Measurements from ENCODE around the gene ITGB2. TPM values are rescaled to one million over a fixed set of nuclear protein-coding genes. Genes with fewer than 3 reads are reported as not detected.
A peak's percentile ranks its signal among the peaks of the same experiment; 100 is the strongest.

The ITGB2 gene
- polyA plus RNA-seq, 3 donors from 2014 or later: 1,416 to 2,161 (median 1,452) TPM

DNA sequence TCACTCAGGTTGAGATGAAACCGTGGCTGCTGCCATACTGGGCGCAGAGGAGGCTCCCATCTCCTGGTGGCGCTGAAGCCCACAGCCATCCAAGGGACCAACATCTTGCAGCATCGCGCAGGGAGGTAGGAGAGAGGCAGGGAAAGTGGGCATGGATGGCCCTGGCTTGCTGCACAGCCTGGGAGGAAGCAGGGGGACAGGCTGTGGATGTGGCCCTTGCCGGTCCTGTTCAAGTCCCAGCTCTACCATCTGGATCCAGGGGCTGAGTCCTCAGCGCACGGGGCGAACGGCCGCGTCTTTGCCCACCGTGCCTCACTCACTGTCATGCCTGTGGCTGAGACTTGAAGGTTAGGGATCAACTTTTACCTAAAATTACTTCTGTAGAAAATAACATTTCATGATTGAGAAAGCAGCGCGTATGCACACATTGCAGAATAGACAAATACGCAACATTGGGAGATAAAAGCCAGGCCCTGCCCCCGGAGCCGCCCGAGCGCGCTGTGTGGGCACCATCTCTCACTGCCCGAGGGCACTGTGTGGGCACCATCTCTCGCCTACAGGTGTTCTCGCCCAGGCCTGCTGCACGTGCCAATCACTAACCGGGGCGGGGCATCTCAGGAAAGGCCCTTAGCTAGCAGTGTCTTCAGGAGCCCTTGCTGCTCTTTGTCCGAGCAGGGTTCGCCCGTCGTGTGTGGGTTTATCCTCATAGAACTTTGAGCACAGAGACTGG is 30.7 kb upstream of the ITGB2 start:
- H3K4me3 Mint-ChIP-seq: no peak overlapping the region
- no peaks in the 10 kb centered on the region for H3K9me3 Mint-ChIP-seq
- no peak for DNase-seq
- H3K4me1 Mint-ChIP-seq: peaks cover 6% of the 10 kb centered on the region in 2 donors
- no peak overlapping the region for H3K27ac Mint-ChIP-seq
- peaks cover 0 to 1% (median 0%) of the 10 kb centered on the region in 3 donors for H3K27me3 Mint-ChIP-seq (ENCODE audit: low read depth in 3 of 3)
- peaks cover 0 to 9% (median 4%) of the 10 kb centered on the region in 3 donors for H3K36me3 Mint-ChIP-seq

DNA sequence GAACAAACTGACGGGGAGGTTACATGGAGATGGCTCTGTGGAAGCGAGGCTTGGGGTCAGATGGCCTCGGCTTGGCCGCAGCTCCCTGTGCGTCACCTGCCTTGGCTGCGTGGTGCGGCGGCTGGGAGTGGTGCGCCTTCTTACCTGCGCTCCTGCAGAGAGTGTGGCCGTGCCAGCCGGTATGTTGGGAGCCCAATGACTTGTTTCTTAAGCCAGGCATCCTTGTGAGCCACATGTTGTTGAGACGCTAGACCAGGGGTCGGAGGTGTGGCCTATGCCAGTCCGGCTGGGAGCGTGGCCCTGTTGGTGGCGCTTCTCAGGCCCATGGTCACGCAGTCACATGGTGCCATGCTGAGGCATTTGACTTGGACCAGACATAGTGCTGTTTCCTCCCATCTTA is 29.7 kb upstream of the ITGB2 start:
- Mint-ChIP-seq H3K27ac (no peak overlapping the region), H3K4me3 (no peak overlapping the region), H3K36me3 (peaks cover 0 to 4% (median 0%) of the 10 kb centered on the region in 3 donors), H3K9me3 (no peaks in the 10 kb centered on the region), H3K4me1 (peaks cover 6% of the 10 kb centered on the region in 2 donors), H3K27me3 (ENCODE audit: low read depth in 3 of 3) (peaks cover 0 to 1% (median 0%) of the 10 kb centered on the region in 3 donors)
- DNase-seq: no peak

DNA sequence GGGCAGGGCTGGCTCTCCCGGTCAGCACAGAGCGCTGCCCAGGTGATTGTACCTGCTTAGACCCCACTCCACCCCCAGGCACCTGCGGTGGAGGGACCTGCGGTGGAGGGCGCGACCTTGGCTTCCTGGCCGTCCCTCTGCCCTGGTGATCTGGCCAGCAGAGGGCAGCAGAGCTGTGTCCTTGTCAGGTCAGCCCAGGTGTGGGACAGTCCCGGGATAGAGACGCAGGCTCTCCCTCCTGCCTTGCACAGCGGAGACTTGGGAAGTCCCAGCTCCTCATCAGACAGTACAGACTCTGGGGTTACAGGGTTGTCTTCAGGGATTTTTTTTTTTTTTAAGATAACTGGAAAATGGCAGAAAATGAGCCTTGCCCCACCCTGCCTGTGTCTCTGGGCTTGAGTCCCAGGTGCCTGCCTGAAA is 29.1 kb upstream of the ITGB2 start:
- H3K4me3 Mint-ChIP-seq: no peak overlapping the region
- peaks cover 0 to 7% (median 0%) of the 10 kb centered on the region in 3 donors for H3K36me3 Mint-ChIP-seq
- DNase-seq: peak; percentile 69 to 77 (median 75)
- peaks cover 6 to 8% of the 10 kb centered on the region in 2 donors for H3K4me1 Mint-ChIP-seq
- H3K9me3 Mint-ChIP-seq: no peaks in the 10 kb centered on the region
- no peak overlapping the region for H3K27ac Mint-ChIP-seq
- peaks cover 0 to 1% (median 0%) of the 10 kb centered on the region in 3 donors for H3K27me3 Mint-ChIP-seq (ENCODE audit: low read depth in 3 of 3)

DNA sequence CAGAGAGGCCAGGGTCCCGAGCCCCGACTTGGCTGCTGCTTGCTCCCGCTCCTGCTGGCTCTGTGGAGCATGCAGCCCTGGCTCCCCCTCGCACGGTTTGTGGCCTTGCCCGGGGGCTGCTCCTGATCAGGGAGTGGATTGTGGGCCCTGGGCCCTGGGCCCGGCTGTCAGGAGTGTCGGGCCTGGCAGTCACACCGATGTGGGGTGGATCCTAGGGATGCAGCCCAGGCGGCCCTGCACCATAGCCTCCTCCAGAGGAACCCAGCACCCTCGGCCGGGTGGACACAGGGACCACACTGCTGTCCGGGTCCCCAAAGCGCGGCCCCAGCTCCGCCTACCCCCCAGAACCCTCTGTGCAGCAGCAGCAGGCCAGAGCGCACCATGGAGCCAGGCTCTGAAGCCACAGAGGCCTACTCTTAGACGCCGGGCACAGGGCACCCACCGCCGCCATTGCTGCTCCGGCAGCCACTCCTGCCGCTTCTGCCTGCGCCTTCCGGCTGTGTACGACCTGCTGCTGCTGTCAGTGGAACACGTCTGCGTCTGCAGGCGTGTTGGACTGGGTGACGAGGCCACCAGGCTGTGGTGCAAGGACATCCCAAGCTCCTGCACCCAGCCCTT is 28.6 kb upstream of the ITGB2 start:
- Mint-ChIP-seq H3K27ac (no peak overlapping the region), H3K9me3 (no peaks in the 10 kb centered on the region), H3K4me3 (no peak overlapping the region), H3K27me3 (ENCODE audit: low read depth in 3 of 3) (peaks cover 0 to 1% (median 0%) of the 10 kb centered on the region in 3 donors), H3K36me3 (peaks cover 0 to 8% (median 0%) of the 10 kb centered on the region in 3 donors), H3K4me1 (peaks cover 6 to 8% of the 10 kb centered on the region in 2 donors)
- DNase-seq: no peak

DNA sequence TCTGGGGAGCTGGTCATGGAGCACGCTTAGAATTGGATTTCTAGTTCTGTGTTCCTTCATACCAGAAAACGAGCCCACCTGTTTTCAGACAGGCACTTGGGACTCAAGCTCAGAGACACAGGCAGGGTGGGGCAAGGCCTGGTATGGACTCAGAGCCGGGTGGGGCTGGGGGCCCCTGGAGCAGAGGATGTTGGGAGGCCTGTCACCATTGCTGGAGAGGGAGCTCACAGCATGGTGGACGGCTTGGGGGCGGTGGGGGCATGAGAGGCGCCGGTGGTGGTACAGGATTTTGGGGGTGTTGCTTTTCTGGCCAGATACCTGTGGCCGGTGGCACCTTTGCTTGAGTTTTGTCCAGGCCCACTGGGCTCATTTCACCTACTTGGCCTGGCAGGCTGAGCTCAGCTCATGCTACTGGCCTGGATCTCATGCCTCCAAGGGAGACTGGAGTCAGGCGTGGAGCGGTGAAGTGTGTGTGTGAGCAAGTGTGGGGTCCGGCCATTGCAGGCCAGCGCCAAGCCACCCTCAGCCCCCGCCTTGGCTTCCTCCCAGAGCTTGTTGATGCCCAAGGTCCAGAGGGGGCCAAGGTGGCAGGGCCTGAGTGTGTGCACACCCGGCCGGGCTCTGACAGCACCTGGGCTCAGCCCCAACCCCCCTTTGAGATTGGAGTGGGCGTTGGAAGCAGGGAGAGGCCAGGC is 27.9 kb upstream of the ITGB2 start:
- H3K36me3 Mint-ChIP-seq: peaks cover 0 to 8% (median 0%) of the 10 kb centered on the region in 3 donors
- H3K4me3 Mint-ChIP-seq: no peak overlapping the region
- no peak overlapping the region for H3K27ac Mint-ChIP-seq
- peaks cover 6 to 9% of the 10 kb centered on the region in 2 donors for H3K4me1 Mint-ChIP-seq
- no peaks in the 10 kb centered on the region for H3K9me3 Mint-ChIP-seq
- H3K27me3 Mint-ChIP-seq (ENCODE audit: low read depth in 3 of 3): peaks cover 0 to 1% (median 0%) of the 10 kb centered on the region in 3 donors
- DNase-seq: no peak

DNA sequence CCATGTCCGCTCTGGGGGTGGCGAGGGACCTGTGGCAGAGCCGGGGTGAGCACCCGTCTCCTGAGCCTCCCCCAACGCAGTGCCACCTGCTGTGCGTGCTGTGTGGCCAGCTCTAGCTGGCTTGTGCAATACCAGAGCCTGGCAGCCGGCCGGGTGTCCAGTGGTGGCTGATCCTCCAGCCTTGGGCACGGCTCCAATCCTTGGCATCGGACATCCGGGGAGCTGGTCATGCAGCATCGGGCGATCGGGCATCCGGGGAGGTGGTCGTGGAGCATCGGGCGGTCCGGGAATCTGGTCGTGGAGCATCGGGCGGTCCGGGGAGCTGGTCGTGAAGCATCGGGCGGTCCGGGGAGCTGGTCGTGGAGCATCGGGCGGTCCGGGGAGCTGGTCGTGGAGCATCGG is 27.2 kb upstream of the ITGB2 start:
- no peak for DNase-seq
- no peak overlapping the region for H3K27ac Mint-ChIP-seq

DNA sequence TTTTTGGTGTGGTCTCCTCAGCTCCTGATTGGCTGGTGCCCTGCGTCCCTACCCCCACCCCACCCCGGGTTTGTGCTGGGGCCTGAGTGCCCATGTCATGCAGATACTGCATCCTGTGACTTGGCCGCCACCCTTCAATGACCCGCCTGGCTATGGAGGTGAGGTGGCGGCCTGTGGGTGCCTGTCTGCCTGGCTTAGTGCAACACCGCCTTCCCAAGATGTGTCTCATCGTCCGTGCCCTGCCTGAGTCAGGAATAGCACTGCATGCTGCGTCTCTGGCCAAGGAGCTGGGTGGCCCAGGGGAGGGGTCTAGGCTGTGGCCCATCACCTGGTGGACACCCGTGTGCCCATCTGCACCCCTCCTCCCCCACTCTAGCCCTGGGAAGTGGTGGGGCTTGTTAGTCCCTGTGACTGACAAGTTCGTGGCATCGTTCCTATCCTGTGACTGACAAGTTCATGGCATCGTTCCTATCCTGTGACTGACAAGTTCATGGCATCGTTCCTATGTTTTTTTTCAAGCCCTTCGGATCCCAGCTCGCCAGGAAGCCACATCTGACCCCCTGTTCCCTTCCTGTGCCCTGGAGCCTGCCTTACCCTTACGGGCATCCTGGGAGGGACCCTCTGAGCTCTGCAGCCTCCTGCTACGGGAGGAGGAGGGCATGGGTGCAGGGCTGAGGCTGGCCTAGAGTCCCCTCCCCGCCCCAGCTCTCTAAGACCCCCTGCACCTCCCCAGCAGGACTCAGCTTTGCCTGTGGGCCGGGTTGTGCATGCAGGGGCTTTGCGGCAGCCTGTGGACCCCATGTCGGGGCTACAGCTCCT is 26.6 kb upstream of the ITGB2 start:
- DNase-seq: no peak
- Mint-ChIP-seq H3K4me1 (peaks cover 12 to 18% of the 10 kb centered on the region in 2 donors), H3K27me3 (ENCODE audit: low read depth in 3 of 3) (peaks cover 0 to 1% (median 0%) of the 10 kb centered on the region in 3 donors), H3K9me3 (no peaks in the 10 kb centered on the region), H3K27ac (no peak overlapping the region), H3K36me3 (peaks cover 0 to 8% (median under 1%) of the 10 kb centered on the region in 3 donors), H3K4me3 (no peak overlapping the region)

More for the DNA sequence above, 27.2 kb upstream of the ITGB2 start:
- Mint-ChIP-seq H3K4me3 (no peak overlapping the region), H3K4me1 (peaks cover 6 to 14% of the 10 kb centered on the region in 2 donors), H3K36me3 (peaks cover 0 to 8% (median 0%) of the 10 kb centered on the region in 3 donors), H3K9me3 (no peaks in the 10 kb centered on the region), H3K27me3 (ENCODE audit: low read depth in 3 of 3) (peaks cover 0 to 1% (median 0%) of the 10 kb centered on the region in 3 donors)

DNA sequence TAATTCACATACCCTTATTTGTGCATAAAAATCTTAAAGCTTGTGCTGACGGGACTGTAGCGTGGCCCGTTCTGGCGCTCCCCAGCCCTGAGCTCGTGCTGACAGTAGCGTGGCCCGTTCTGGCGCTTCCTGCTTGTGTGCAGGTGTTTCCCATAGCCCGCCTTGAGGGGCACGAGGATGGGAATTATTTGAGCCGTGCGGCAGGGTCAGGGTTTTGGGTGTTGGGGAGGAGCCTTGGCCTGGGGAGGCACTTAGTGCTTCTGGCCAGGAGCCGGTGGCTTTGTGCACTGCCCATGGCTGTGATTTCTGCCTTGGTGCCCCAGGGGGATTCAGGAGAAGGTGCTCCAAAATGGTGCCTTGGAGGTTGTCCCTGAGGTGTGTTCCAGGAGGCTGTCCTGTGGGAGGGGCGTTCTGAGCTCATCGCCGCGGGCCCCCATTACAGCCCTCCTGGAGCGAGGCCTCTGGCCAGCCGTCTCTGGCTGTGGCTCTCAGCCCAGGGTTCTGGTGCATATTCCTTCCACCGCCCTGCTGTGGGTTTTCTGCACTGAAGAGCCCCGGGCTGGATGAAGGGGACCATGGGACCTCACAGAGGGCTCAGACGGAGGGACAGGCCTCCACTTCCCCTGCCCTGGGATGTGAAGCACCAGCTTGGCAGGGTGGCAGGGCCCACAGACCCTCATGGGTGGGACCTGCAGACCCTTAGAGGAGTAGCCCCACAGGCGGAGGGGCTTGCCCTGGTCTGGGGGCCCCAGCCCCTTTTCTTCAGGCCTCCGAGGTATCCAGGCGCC is 25.7 kb upstream of the ITGB2 start:
- no peak overlapping the region for H3K27ac Mint-ChIP-seq
- H3K4me1 Mint-ChIP-seq: peaks cover 21 to 27% of the 10 kb centered on the region in 2 donors
- H3K27me3 Mint-ChIP-seq (ENCODE audit: low read depth in 3 of 3): no peaks in the 10 kb centered on the region
- DNase-seq: no peak
- no peaks in the 10 kb centered on the region for H3K9me3 Mint-ChIP-seq
- peaks cover 0 to 8% (median 3%) of the 10 kb centered on the region in 3 donors for H3K36me3 Mint-ChIP-seq
- no peak overlapping the region for H3K4me3 Mint-ChIP-seq

DNA sequence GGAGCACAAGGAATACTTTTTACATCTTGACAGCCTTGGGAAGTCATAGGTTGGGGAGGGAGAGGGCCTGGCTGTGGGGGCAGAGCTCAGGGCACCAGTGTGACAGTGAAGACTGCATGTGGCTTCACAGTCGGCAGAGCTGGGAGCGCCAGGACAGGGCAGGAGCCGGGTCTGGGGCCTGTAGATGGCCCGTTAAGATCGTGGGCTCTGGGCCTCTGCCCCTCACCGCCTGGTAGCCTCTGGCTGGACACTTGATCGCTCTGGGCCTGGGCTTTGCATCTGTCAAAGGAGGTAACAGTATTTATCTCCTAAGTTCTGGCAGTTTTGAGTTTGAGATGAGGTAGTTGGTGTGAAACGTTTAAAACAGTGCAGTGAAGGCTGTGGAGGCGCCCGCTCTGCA is 23.9 kb upstream of the ITGB2 start:
- no peaks in the 10 kb centered on the region for H3K9me3 Mint-ChIP-seq
- peaks cover 0 to 5% (median 0%) of the 10 kb centered on the region in 3 donors for H3K27me3 Mint-ChIP-seq (ENCODE audit: low read depth in 3 of 3)
- peaks cover 0 to 8% (median 3%) of the 10 kb centered on the region in 3 donors for H3K36me3 Mint-ChIP-seq
- peaks cover 29 to 37% of the 10 kb centered on the region in 2 donors for H3K4me1 Mint-ChIP-seq
- no peak overlapping the region for H3K4me3 Mint-ChIP-seq
- H3K27ac Mint-ChIP-seq: no peak overlapping the region
- no peak for DNase-seq

DNA sequence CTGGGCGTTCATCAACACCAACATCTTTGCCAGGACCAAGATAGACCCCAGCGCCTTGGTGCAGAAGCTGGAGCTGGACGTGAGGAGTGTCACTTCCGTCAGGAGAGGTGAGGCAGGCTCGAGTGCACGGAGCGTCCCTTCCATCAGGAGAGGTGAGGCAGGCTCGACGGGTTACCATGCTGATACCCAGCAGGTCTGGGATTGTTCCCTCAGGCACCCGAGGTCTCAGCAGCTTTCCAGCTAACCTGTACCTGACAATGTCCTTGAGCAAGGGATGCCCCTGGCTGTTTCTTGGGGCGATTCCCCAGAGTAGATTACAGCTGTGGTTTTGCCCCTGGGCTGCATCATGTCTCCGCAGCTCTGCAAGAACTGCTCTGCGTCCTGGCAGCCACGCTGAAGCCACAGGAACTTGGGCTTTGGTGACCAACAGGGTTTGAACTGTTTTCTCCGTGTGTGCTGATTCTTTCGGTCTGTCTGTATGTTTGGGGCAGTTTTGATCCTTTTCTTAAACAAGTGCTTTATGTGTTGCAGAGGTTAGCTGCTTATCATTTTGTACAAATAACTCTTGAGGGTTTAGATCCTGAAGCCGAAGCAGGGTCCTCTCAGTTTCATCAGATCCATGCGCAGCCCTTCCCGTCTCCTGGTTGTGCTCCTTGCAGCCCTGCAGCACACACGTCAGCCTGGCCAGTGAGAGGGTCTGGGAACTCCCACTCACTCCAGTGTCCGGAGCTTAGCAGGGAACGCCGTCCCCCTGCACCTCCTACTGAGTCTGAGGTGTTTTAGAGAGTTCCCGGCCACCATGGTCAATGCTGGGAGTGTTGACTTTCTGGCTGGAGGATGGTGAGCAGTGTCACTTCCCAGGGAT is 23.2 kb upstream of the ITGB2 start:
- H3K4me3 Mint-ChIP-seq: no peak overlapping the region
- peaks cover 33 to 39% of the 10 kb centered on the region in 2 donors for H3K4me1 Mint-ChIP-seq
- no peak for DNase-seq
- peaks cover 3 to 5% (median 3%) of the 10 kb centered on the region in 3 donors for H3K27me3 Mint-ChIP-seq (ENCODE audit: low read depth in 3 of 3)
- H3K9me3 Mint-ChIP-seq: no peaks in the 10 kb centered on the region
- peaks cover 0 to 8% (median 3%) of the 10 kb centered on the region in 3 donors for H3K36me3 Mint-ChIP-seq
- H3K27ac Mint-ChIP-seq: no peak overlapping the region

DNA sequence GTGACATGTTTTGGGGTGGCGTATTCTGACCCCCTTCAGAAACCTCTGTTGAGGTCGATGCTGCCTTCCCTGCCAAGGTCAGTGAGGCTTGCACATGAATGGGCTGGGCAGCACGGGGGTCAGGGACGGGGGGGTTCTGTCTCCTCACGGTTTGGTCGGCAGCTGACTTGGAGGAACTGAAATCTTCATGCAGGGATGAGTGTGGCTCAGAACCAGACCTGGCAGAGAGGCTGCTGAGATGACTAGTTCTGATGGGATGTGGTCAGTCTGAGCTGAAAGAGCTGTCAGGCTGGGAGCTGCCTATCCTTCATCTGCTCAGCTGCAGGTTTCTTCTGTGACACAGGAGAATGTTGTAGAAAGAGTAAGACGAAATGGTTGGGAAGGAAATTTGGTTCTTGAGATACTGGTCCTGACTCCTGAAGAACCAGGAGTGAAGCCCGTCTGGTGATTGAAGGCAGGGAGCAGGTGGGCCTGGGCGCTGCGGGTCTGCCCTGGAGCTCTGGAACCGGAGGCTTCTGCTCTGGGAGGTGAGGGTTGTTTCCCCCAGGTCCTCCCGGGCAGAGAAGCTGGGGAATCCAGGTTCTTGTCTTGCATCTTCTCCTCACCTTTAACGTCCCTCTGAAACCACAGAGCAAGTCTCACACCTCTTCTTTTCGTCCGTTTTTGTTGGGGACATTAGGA is 22.4 kb upstream of the ITGB2 start:
- H3K36me3 Mint-ChIP-seq: peaks cover 0 to 8% (median 3%) of the 10 kb centered on the region in 3 donors
- H3K27me3 Mint-ChIP-seq (ENCODE audit: low read depth in 3 of 3): peaks cover 3 to 5% (median 3%) of the 10 kb centered on the region in 3 donors
- no peak for DNase-seq
- H3K9me3 Mint-ChIP-seq: no peaks in the 10 kb centered on the region
- no peak overlapping the region for H3K4me3 Mint-ChIP-seq
- H3K27ac Mint-ChIP-seq: no peak overlapping the region
- peaks cover 35 to 42% of the 10 kb centered on the region in 2 donors for H3K4me1 Mint-ChIP-seq

All from immature natural killer cell (primary cell).